ENCODE measurements around the gene SIRPD.

- no peak for TF ChIP-seq EZH2 (IDR thresholded peaks at IDR 0.05; ENCODE audit: low read length)
- TF ChIP-seq CTCF (optimal IDR thresholded peaks at IDR 0.05 in 1 of 3, IDR thresholded peaks at IDR 0.05 in 1 of 3, conservative IDR thresholded peaks at IDR 0.05 in 1 of 3; ENCODE audit: extremely low read depth in 1 of 3, insufficient read depth in 2 of 3, low read length in 3 of 3): no peak
These were observed 1.6 kb downstream of the SIRPD start for GRCh38 chr20:1555952-1556351.
